HepG2 (cell line): ENCODE results near the gene PRIM2. TPM values are rescaled to one million over a fixed set of nuclear protein-coding genes. Genes with fewer than 3 reads are reported as not detected.
A peak's percentile ranks its signal among the peaks of the same experiment; 100 is the strongest.

Source experiments
- CCDC6 ChIP-seq: sonication (generic); formaldehyde crosslinking; IDR thresholded peaks from 2 replicates; pipeline ENCODE4 v1.8.1; 2022; ENCODE audit warnings: mild to moderate bottlenecking, missing genetic modification reagents, moderate library complexity
- DZIP1 ChIP-seq: sonication (generic); formaldehyde crosslinking; IDR thresholded peaks from 2 replicates; pipeline ENCODE4 v1.5.0; 2020; ENCODE audit warnings: mild to moderate bottlenecking, missing genetic modification reagents
- GTF3A ChIP-seq: sonication (generic); formaldehyde crosslinking; conservative IDR thresholded peaks from 2 replicates; pipeline ENCODE4 v1.4.0; 2020; ENCODE audit warnings: mild to moderate bottlenecking, missing genetic modification reagents
- HBP1 ChIP-seq: IDR thresholded peaks from 2 replicates; pipeline ENCODE4 v1.6.1; 2016; ENCODE audit warnings: low read depth, control low read depth
- KDM6A ChIP-seq: IDR thresholded peaks from 2 replicates; pipeline ENCODE4 v1.6.1; 2016; ENCODE audit warnings: low read depth
- KLF12 ChIP-seq: sonication (generic); formaldehyde crosslinking; IDR thresholded peaks from 2 replicates; pipeline ENCODE4 v1.4.0; 2020; ENCODE audit warnings: missing genetic modification reagents, borderline replicate concordance
- MLX ChIP-seq: IDR thresholded peaks from 2 replicates; pipeline ENCODE4 v1.6.1; 2016
- NR2C2 ChIP-seq: sonication (generic); formaldehyde crosslinking; IDR thresholded peaks from 2 replicates; pipeline ENCODE4 v1.4.0; 2020; ENCODE audit warnings: missing genetic modification reagents, mild to moderate bottlenecking, moderate library complexity, borderline replicate concordance
- PBX3 ChIP-seq: sonication (generic); formaldehyde crosslinking; IDR thresholded peaks from 2 replicates; pipeline ENCODE4 v1.8.1; 2023; ENCODE audit warnings: missing genetic modification reagents, inconsistent platforms, borderline replicate concordance
- PRPF4 ChIP-seq: fragments of 200-400 bp; formaldehyde crosslinking; IDR thresholded peaks from 2 replicates; pipeline ENCODE4 v1.6.1; 2016; ENCODE audit warnings: low read length, low read depth; ENCODE audit not compliant: poor library complexity, severe bottlenecking
- REPIN1 ChIP-seq: sonication (generic); formaldehyde crosslinking; IDR thresholded peaks from 2 replicates; pipeline ENCODE4 v1.8.0; 2022; ENCODE audit warnings: missing genetic modification reagents, low read depth, mild to moderate bottlenecking, borderline replicate concordance
- YEATS4 ChIP-seq: sonication (generic); formaldehyde crosslinking; IDR thresholded peaks from 2 replicates; pipeline ENCODE4 v1.4.0; 2020; ENCODE audit warnings: missing genetic modification reagents, borderline replicate concordance
- ZFX ChIP-seq: sonication (generic); formaldehyde crosslinking; IDR thresholded peaks from 2 replicates; pipeline ENCODE4 v1.4.0; 2020; ENCODE audit warnings: mild to moderate bottlenecking, low read depth, missing genetic modification reagents, moderate library complexity
- ZNF18 ChIP-seq: sonication (generic); formaldehyde crosslinking; IDR thresholded peaks from 2 replicates; pipeline ENCODE4 v1.8.0; 2022; ENCODE audit warnings: mild to moderate bottlenecking, missing genetic modification reagents; ENCODE audit not compliant: insufficient replicate concordance
- ZNF343 ChIP-seq: sonication (generic); formaldehyde crosslinking; IDR thresholded peaks from 2 replicates; pipeline ENCODE4 v1.4.0; 2020; ENCODE audit warnings: mild to moderate bottlenecking, missing genetic modification reagents
- ZNF792 ChIP-seq: IDR thresholded peaks from 2 replicates; pipeline ENCODE4 v1.6.1; 2016
- polyA plus RNA-seq, 8 experiments: library from polyadenylated mRNA; depleted of rRNA in 3 of 8; stranded (reverse) in 7 of 8; unstranded in 1 of 8; fragments of >200 nt; fragmentation: Illumina TruSeq in 4 of 8; extraction: Trizol in 4 of 8; gene quantifications; 2 replicates each; pipeline versions ENCODE4 v1.2.1 to v1.2.3, GENCODE V29; 2011 to 2016; ENCODE audit warnings: low read depth in 4 of 8, missing spikeins in 1 of 8, mixed read lengths in 1 of 8; ENCODE audit not compliant: insufficient read depth in 1 of 8
- total RNA-seq, 5 experiments: library from RNA; depleted of rRNA; stranded (reverse); fragments of >200 nt; fragmentation: Illumina TruSeq; extraction: Trizol; gene quantifications; 2 replicates each; pipeline ENCODE4 v1.2.3, GENCODE V29; 2016; ENCODE audit warnings: low read depth in 1 of 5

The PRIM2 gene
- total and polyA plus RNA-seq, 2 of the 13 experiments (the other 11 are each of a cell fraction or from before 2014, with no cell fraction given), result 8.0 to 52.7 TPM

- TF ChIP-seq GTF3A (CRISPR knock-in tag) (peak; percentile 17; the same call in 1 of the 2 replicates), MLX (CRISPR knock-in tag) (no peak), DZIP1 (CRISPR knock-in tag) (no peak), ZFX (CRISPR knock-in tag) (peak; percentile 60), HBP1 (CRISPR knock-in tag) (peak; percentile 98), PBX3 (CRISPR knock-in tag) (no peak), KDM6A (CRISPR knock-in tag) (no peak), CCDC6 (CRISPR knock-in tag) (peak; percentile 75; the same call in 1 of the 2 replicates), YEATS4 (peak; percentile 79; the same call in 1 of the 2 replicates), ZNF343 (CRISPR knock-in tag) (peak; percentile 59; the same call in 1 of the 2 replicates), KLF12 (CRISPR knock-in tag) (0 out of 2 replicates have a peak, but pooled peaks have one; percentile 49), NR2C2 (CRISPR knock-in tag) (peak; percentile 90), PRPF4 (no peak), ZNF792 (peak; percentile 57; the same call in 1 of the 2 replicates), ZNF18 (CRISPR knock-in tag) (peak; percentile 85), REPIN1 (peak; percentile 56; the same call in 1 of the 2 replicates)
Observed at GRCh38 chr6:57317060-57317943, at the start of gene PRIM2 (continued).
